Liver (tissue), 3 donors: Measurements from ENCODE around the gene TSKU.

Experiments
- ATF3 ChIP-seq: IDR thresholded peaks from 2 replicates; pipeline ENCODE4 v1.6.1; 2016; ENCODE audit warnings: antibody characterized with exemption
- CTCF ChIP-seq: fragments of 150-350 bp; IDR thresholded peaks from 2 replicates; pipeline ENCODE4 v1.5.1; 2017; ENCODE audit warnings: improper control_type of control experiment, low read depth, low read length; ENCODE audit not compliant: missing input control
- EGR1 ChIP-seq, 2 donors: IDR thresholded peaks; 2 replicates each; pipeline ENCODE4 v1.6.1; 2016 to 2018; ENCODE audit warnings: antibody characterized with exemption in 2 of 2, low read depth in 2 of 2
- FOXA1 ChIP-seq: IDR thresholded peaks from 2 replicates; pipeline ENCODE4 v1.6.1; 2016; ENCODE audit warnings: antibody characterized with exemption
- GABPA ChIP-seq, 2 donors: IDR thresholded peaks in 1 of 2; conservative IDR thresholded peaks in 1 of 2; 2 replicates each; pipeline ENCODE4 v1.6.1; 2016; ENCODE audit warnings: antibody characterized with exemption in 2 of 2, mild to moderate bottlenecking in 1 of 2, moderate library complexity in 1 of 2
- MAX ChIP-seq: IDR thresholded peaks from 2 replicates; pipeline ENCODE4 v1.6.1; 2016; ENCODE audit warnings: antibody characterized with exemption
- RAD21 ChIP-seq, 2 donors: IDR thresholded peaks; 2 replicates each; pipeline ENCODE4 v1.6.1; 2016; ENCODE audit warnings: antibody characterized with exemption in 2 of 2, mild to moderate bottlenecking in 2 of 2
- REST ChIP-seq: IDR thresholded peaks from 2 replicates; pipeline ENCODE4 v1.6.1; 2016; ENCODE audit warnings: antibody characterized with exemption, mild to moderate bottlenecking
- RXRA ChIP-seq, 2 donors: IDR thresholded peaks; 2 replicates each; pipeline ENCODE4 v1.6.1; 2017 to 2018; ENCODE audit warnings: antibody characterized with exemption in 2 of 2, mild to moderate bottlenecking in 1 of 2
- SP1 ChIP-seq: IDR thresholded peaks from 2 replicates; pipeline ENCODE4 v1.6.1; 2018; ENCODE audit warnings: antibody characterized with exemption, mild to moderate bottlenecking
- TAF1 ChIP-seq: conservative IDR thresholded peaks from 2 replicates; pipeline ENCODE4 v1.6.1; 2016; ENCODE audit warnings: antibody characterized with exemption, mild to moderate bottlenecking
- YY1 ChIP-seq: IDR thresholded peaks from 2 replicates; pipeline ENCODE4 v1.6.1; 2016; ENCODE audit warnings: antibody characterized with exemption, mild to moderate bottlenecking
- ZBTB33 ChIP-seq: IDR thresholded peaks from 2 replicates; pipeline ENCODE4 v1.6.1; 2016; ENCODE audit warnings: antibody characterized with exemption
- donor health status: healthy.
- donor health status: healthy.

- TF ChIP-seq CTCF (no peak), SP1 (no peak), RAD21 (IDR thresholded peaks at IDR 0.05) (no peak), FOXA1 (no peak), ATF3 (no peak), MAX (no peak), REST (no peak), GABPA (IDR thresholded peaks at IDR 0.05 in 1 of 2, conservative IDR thresholded peaks at IDR 0.05 in 1 of 2) (no peak), YY1 (no peak), RXRA (IDR thresholded peaks at IDR 0.05) (no peak), ZBTB33 (no peak), EGR1 (IDR thresholded peaks at IDR 0.05; ENCODE audit: low read depth in 2 of 2) (no peak), TAF1 (no peak)
Observed at GRCh38 chr11:76767659-76768058, 15.5 kb upstream of the TSKU start.
